GM18867 (cell line): ENCODE results near the gene UBAC2.
"Not testable (repeated sequence)": the region's sequence is repeated elsewhere in the genome, so short reads cannot be mapped to it uniquely, and the experiment has no call there.

ENCODE experiments used
- ATAC-seq: cut with Tn5 transposase; IDR thresholded peaks from one replicate; pipeline ENCODE4 v1.9.1; 2021; ENCODE audit warnings: mild to moderate bottlenecking, moderate library complexity; ENCODE audit not compliant: unreplicated experiment

Gene UBAC2

DNA sequence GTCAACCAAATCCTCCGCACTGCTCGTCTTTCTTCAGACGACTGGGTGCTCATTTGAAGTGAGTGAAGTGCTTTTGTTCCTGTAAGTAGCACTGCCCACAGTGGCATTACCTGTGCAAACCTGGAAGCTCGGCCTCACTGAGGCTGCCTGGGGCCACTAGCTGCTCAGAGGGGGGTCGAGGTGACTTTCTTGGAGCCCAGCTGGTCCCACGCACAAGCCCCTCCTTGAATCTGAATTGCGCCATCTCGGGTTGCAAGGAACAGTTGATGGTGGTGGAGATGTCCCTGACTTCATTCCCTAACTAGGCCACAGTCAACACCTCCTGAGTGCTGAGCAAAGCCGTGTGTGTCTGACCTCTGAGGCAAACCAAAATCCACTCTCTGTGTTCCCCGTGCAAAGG lies 185.8 kb downstream of the UBAC2 start:
- no peak for ATAC-seq

- ATAC-seq, result peak; percentile 59
Observed at GRCh38 chr13:99386911-99387788, 186.5 kb downstream of the UBAC2 start.

DNA sequence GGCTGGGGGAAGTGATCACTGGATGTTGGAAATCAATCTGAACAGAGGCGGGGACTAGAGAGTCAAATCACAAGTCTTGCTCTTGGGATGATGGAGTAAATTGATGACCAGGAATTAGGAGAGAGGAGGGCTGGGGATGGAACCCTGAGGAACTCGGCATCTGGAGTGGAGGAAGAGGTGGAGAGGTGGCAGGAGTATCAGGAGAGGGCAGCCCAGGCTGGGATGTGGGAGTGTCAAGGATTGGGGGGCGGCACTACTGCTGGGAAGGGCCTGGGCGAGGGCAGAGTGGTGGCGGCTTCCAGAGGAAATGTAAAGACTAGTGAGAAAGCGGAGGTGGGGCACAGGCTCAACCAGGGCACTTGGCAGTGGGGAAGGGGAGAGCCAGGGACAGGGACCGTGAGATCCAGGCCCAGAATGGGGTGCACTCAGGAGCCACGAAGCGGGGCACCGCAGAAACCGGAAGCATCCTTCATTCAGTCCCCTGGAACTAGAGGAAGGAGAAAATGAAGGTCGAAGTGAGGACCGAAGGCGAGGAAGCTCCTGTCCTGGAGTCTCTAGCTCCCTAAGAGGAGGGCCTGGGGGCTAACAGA lies 187.8 kb downstream of the UBAC2 start:
- no peak for ATAC-seq

DNA sequence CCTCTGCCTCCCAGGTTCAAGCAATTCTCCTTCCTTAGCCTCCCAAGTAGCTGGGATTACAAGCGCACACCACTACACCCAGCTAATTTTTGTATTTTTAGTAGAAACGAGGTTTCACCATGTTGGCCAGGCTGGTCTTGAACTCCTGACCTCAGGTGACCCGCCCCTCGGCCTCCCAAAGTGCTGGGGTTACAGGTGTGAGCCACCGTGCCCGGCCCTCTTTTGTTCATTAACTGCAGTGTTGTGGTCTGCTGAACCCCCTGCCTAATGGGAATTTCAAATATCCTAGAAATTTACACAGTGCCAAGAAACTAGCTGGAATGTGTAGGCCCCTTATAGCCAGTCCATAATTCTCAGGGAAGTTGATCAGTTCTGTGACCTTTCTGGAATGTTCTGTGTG lies 188.4 kb downstream of the UBAC2 start:
- ATAC-seq, result not testable (repeated sequence)

DNA sequence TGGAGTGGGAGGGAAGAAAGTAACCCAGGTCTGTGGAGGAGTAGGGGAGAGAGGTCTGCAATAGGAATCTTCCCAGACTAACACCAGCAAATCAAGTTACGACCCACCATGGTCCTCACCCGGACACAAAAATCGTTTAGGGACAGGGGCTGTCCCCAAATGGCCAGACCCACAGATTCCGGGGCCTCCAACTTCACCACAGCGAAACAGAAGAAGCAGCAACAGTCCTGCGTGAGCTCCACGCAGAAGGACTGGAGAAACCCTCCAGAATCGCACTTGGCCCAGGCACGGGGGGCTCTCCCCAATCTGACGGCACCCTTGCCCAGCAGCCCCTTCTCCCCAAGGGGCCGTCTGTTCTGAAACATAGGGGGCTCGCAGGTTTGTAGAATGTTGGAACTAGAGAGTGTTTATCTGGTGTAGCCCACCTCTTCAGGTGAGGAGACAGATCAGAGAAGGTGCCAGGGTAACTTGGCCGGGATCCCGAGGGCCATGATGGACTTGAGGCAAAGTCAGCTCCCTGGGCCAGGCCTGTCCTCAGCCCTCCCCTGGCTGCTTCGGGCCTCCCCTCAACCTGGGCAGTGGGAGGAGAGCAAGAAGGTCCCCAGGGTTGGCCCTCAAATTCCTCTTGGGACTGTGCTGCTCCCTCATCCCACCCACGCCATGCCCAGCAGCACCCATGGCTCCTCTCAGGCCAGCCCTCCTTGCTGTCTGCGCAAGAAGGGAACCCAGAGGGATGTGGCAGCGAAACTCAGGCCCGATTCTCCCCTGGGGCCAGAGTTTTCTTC lies 189.1 kb downstream of the UBAC2 start:
- no peak for ATAC-seq

- ATAC-seq, result no peak
Observed at GRCh38 chr13:99390601-99391000, 189.9 kb downstream of the UBAC2 start.

DNA sequence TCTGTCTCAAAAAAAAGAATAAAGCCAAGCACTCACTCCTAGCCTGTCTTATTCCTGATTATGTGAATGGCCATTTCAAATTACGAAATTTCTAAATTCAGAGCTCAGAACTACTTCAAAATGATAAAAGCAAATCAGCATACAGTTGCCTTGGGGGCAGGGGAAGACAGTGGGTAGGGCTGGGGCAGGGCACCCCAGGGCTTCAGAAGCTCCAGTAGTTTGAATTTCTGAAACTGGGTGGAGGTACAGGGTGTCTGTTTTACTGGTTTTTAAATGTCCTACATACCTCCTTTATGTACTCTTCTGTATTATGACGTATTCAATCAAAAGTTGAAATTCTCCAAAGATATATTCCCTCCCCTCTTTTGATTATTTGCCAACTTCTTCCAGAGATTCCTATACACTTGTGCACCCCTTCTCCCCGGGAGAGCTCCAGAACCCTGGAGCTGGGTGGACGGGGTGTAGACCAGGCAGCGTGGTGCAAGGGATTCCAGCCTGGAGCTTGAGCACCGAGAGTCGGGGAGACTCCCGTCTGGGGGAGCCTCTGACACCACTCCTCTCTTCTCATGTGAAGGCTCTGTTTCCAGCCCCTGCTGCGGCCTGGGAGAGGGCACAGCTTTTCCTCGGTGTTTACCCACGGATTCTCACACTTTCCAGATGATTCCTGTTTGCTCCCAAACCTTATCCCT lies 191.3 kb downstream of the UBAC2 start:
- no peak for ATAC-seq

DNA sequence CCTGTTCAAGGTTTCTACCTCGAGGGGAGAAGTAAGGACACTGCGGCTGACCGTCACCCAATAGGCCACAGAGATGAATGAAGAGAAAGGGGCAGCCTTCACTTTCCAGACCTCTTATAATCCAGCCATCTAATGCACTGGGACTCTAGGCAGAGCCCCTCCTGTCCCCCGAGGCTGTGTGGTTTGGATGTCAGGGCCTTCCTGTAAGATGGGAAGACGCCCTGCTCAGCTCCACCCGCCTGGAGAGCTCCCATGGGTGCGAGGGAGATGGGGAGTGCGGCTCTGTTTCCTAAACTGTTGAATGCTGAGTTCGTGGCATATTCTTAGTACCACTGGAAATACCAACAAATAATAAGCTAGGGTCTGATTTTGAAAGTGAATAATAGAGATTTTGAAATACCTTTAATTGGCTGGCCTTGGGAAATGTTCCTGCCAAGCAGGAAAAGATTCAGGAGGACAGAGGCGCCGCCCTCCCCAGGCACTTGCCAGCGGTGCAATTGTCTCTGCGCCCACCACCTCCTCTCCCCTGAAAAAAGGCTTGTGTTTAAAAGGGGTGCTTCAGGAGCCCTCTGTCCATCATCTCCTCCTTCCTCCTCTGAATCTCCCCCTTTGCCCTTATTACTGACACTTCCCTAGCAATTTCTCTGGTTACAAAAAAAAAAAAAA lies 191.9 kb downstream of the UBAC2 start:
- no peak for ATAC-seq

- ATAC-seq, result not testable (repeated sequence)
Observed at GRCh38 chr13:99393391-99393790, 192.7 kb downstream of the UBAC2 start.

DNA sequence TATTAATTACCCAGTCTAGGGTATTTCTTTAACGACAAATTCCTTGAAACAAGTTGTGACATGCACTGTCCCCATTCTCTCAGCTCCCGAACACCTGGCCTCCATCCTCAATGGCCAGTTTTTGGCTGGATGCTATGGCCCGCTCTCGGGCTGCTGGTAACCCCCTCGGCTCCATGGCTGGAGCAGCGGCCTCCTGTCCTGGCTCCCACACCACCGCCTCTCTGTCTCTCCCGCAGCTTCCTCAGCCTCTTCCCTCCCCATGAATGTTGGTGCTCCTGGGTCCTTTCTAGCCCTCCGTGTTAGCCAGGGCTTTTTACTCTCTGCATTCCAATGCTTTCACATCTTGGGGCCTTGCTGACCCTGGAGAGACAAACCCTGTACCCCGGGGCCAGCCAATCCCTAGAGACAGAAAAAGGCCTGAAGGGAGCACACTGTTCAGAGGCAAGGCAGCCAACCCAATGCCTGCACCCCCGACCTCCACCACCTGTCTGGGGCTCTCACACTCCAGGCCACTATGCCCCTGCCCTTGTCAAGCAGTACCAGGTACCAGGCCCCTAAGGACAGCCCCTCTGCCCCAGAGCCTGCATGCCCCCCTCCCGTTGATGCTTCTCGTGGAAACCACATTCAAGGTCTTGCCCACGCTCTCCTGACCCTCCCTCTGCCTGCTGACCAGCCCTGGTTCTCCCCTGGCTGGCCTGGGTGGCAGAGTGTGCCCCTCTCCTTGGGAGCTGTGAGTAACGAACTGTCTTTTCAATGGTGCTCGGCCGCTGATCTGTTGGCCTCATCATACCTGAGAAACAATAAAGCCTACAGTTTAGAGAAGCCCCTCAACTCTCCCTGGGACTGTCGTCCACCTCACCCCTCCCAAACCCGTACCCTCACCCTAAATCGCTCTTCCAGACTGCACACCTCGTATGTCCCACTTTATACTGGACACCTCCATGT lies 193.4 kb downstream of the UBAC2 start:
- ATAC-seq, result no peak

GRCh38 chr13:99395436-99395835 lies 194.8 kb downstream of the UBAC2 start:
- no peak for ATAC-seq

GRCh38 chr13:99396446-99396845 lies 195.8 kb downstream of the UBAC2 start:
- no peak for ATAC-seq

- no peak for ATAC-seq
Observed at GRCh38 chr13:99398071-99398470, 197.4 kb downstream of the UBAC2 start.

GRCh38 chr13:99398916-99399622 lies 198.4 kb downstream of the UBAC2 start:
- no peak for ATAC-seq

GRCh38 chr13:99399623-99399974 lies 198.9 kb downstream of the UBAC2 start:
- ATAC-seq, result no peak

DNA sequence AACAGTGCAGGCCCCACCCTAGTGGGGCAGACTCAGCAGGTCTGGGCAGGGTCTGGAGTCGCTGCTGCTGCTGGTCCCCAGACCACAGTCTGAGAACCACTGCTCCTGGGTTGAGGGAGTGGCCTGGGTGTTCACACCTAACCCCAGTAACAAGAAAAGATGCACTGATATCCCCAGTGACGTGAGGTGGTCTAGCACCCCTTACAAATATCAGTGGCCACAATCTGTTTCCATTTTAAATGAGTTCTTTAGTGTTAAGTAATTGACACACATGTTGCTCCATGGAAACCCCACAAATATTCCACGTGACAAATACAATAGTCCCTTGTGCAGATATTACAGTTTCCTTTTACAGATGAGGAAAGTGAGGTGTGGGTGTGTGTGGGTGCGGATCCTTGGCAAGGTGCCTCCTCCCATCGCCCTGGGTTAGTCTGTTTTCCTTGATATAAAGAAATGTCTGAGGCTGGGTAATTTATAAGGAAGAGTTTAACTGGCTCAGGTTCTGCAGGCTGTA lies 202.9 kb downstream of the UBAC2 start:
- no peak for ATAC-seq

- ATAC-seq, result no peak
Observed at GRCh38 chr13:99404005-99404755, 203.5 kb downstream of the UBAC2 start.

DNA sequence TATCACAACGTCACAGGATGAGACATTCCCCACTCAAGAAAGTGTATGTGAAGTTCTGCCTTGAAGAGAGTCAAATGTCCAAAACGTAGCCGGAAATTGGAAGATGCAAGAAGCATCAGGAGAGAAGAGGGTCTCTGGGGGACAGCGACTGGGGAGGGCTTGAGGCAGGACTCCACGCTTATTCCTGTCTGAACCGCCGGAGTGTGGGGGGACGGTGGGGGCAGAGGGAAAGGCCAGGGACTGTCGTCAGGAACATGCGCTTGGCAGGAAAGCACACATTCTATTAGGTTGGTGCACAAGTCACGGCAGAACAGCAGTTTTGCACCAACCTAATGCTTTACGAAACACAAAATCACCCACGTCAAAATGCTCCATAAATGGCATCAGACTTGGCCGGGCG lies 205.3 kb downstream of the UBAC2 start:
- no peak for ATAC-seq
